ENCODE data around the gene PLA2G2F.
A peak's percentile ranks its signal among the peaks of the same experiment; 100 is the strongest.
"Not testable (repeated sequence)": the region's sequence is repeated elsewhere in the genome, so short reads cannot be mapped to it uniquely, and the experiment has no call there.

Gene PLA2G2F

DNA sequence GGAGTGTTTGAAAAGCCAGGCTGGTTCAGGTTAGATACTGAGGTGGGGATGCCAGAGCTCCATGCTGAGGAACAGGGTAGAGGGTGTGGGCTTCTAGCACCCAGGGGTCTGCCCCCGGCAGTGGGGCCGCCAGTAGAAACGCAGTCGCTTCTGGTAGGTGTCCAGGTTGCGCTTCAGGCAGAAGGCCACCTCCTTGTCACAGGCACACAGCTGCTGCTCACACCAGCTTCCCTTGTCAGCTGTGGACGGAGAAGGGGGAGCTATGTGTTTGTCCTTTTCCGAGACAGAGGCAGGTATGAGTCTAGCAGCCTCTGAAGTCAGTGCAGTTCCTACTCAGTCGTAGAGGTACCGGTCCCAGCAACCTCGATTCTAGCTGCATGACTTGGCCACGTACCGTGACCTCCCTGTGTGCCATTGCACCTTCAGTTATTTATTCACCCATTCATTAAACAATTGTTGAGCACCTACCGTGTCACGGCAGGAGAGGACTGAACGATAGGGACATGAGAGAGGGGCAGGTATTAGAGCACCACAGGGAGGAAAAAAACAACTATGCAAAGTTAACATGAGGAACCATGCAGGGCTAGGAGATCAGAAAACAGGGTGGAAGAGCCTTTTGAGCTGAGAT, 25.0 kb upstream of the PLA2G2F start:
- no peak for DNase-seq (ENCODE audit: low read depth, low spot score)

DNA sequence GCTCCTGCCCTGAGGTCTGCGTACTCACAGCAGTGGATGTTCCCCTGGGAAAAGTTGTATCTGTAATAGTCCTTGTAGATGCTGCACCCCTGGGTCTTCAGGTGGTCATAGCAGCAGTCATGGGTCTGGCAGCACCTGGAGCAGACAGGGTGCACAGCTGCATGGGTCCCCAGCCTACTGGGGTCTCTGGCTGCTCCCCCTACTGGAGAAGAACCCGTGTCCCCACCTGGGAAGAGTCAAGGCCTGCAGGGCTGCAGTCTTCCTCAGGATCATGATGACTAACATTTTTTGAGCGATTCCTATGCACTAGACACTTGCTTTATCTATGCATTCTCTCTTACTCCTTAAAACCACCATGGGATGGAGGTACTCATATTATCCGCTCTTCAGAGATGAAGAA, 23.6 kb upstream of the PLA2G2F start:
- no peak for DNase-seq (ENCODE audit: low read depth, low spot score)

DNA sequence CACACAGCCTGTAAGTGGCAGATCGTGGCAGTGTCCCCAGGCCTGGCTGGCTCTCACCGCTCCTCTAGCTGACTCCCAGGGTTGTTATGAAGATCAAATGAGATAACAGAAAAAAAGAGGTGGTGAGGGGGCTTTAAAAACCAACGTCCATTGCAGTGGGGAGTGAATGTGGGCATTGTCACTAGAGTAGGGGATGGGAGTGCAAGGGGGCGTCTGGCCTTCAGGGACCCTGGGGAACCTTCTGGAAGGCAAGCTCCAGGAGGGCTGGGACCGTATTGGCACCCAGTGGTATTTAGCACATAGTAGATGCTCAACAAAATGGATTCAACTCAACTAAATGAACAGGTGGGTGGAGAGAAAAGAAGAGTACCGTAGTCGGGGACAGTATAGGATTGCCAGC, 23.2 kb upstream of the PLA2G2F start:
- no peak for DNase-seq (ENCODE audit: low read depth, low spot score)

DNA sequence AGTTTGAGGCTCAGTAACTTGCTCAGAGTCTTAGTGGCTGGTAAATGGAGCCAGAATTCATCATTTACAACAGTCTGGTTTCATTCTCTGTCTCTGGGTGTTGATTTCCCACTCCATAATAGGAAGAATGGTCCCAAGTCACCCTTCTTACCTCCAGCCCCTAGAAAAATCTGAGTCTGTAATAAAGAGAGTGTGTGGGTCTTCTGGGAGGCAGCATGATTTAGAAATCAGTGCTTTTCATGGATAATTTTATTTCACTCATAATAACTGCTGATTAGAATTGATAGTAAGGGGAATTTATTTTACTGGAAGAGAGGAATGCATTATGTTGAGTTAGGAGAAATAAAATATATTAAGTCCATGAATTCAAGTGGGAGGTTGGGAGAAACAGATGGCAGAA, 21.9 kb upstream of the PLA2G2F start:
- no peak for DNase-seq (ENCODE audit: low read depth, low spot score)

DNA sequence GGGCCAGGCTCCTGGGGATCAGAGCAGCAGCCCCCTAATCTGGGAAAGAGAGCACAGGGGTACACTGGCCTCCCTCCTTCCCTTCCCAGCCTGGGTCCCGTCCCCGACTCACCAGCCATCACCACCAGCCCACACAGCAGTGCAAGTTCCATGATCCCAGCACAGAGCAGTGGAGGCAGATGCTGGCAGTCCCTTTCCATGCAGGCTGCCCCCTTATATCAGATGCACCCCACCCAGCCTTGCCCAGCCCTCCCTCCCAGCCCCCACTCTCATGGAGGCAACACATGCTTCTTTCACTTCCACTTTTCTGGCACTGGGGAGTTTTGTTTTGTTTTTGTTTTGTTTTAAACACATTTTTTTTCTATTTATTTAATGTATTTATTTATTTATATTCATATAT, 19.8 kb upstream of the PLA2G2F start, which contains the start of gene PLA2G2D:
TSS of gene PLA2G2D (minus strand) at position 190 of the 400 bp plus-strand sequence. CDS start at position 152, 38 bp downstream.
- no peak for DNase-seq (ENCODE audit: low read depth, low spot score)

DNA sequence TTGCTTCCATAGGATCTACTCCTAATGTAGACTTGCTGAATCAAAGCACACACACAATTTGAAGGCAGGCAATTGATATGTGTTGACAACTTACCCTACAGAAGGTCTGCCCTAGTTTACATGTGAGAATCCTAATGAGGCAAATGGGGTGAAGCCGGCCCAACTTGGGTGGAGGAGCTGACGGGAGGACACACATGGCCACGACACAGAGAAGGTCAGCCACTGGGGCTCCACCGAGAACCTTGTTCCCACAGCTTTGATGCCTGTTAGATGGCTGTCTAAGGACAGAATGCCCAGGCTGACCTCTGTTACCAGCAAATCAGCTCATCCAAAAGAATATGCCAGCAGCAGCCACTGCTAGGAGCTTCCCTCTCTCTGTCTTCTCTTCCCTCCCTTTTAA, 18.3 kb upstream of the PLA2G2F start:
- DNase-seq (ENCODE audit: low read depth, low spot score) = no peak

DNA sequence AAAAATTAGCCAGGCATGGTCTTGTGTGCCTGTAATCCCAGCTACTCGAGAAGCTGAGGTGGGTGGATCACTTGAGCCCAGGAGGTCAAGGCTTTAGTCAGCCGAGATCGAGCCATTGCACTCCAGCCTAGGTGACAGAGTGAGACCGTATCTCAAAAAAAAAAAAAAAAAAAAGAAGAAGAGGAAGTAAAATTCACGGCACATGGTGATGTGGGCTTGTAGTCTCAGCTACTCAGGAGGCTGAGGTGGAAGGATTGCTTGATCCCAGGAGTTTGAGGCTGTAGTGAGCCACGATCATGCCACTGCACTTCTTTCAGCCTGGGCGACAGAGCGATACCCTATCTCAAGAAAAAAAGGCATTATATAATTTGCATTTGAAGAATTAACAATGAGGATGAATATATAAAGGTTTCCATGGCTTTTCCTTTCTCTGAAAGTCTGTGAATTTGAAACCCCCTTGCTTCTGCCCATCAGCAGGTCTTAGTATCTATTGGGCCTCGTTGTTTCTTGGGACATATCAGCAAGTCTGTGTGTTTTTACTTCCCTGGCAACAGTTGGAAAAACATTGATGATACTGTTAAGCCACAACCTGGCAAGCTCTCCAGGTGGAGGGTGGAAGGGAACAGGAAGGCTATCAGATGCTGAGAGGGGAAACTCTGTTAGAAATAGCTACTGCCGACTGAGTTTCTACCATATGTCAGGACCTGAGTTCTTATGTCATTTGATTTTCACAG, 15.2 kb upstream of the PLA2G2F start:
- DNase-seq (ENCODE audit: low read depth, low spot score) = peak; percentile 33

DNA sequence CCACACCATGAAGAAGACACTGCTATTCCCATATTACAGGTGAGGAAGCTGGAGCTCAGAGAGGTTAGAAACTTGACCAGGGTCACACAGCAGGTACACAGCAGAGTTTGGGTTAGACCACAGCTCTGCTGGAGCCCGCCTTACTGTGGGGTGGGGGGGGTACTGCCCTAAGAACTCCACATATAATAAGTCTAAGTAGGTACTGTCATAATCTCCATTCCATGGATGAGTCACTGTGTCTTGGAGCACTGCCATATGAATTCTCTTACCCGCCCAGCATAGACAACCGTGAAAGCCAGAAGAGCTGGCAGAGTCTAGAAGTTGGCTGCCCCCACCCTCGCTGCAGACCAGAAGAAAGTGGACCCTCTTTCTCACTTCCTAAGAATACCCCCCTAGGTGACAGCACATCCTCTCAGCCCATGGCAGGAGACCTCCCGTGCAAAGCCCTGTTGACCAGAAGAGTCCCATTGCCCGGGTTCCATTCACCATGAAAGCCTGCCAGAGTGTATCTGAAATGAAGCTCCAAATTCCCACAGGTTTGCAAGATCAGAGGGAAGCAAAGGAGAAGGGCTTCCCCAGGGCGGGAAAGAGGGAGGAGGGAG, 14.6 kb upstream of the PLA2G2F start:
- DNase-seq (ENCODE audit: low read depth, low spot score) = peak; percentile 83

DNA sequence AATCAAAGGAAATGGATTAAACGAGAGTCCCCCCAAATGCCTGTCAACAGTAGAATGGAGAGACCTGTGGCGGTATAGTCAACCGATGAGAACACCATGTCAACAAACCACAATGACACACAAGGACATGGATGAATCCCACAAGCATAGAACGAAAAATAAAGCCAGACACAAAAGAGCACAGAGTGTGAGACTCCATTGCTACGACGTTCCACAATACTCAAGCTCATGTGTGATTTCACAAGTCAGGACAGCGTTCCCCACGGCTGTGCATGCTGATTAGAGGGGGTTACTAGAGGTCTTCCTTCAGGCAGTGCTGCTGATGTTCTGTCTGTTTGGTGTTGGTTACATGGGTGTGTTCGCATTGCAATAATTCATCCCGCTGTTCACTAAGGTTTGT, 14.0 kb upstream of the PLA2G2F start:
- no peak for DNase-seq (ENCODE audit: low read depth, low spot score)

DNA sequence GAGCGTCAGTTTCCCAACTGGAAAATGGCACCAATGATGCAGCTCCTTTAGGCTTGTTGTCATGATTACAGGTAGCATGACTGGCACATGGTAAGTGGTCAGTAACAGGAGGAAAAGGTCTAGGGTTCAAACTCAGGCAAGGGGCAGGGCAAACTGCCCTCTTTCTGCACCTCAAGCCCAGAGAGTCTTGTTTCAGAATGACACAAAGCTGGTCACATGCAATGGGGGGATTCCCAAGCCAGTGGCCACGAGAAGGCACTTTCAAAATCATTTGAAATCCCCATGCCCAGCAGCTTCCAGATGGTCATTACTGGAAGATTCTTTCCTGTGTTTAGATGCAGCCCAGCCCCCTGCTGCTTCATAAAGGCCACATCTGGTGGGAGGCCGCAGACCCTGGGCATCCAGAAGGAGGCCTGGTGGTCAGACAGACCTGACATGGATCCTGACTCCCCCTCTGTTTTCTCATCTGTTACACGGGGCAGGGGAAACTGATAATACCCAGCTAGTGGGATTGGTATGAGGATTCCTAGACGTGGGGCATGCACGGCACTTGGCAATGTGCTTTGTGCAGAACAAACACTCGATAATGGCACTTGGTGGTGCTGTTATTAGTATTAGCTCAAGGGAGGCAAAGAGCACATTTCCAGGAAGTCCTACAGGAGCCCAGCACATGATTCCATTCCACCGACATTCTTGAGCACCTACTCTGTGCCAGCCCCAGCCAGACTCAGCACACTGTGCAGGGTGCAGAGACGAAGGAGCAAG, 12.9 kb upstream of the PLA2G2F start:
- DNase-seq (ENCODE audit: low read depth, low spot score) = no peak

DNA sequence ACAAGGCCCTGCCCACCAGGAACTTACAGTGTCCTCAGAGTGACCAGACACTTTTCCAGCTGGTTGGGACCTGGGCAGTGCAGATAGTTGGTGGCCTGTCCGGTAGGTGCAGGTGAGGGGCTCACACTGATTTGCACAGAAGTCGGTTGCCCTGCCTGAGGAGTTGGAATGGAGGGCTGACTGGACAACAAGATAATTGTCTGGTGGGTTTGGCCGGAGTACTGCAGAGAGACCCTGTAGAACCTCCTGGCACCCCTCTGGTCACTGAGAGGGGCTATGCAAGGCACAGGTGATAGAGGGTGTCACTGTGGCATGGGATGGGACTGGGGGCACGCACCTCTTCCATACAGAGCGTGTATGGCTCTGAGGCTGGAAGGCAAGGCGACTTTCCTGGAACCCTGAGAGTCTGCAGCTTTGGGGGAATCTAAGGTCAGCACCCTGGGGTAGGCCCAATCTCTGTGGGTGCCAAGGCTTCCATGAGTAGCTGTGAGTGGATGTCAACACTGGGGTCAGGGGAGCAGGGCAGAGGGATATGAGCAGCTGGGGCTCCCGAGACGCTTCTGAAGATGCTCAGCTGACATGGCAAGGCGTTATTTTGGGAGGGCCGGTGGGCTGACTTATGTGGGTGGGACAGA, 12.2 kb upstream of the PLA2G2F start:
- DNase-seq (ENCODE audit: low read depth, low spot score) = no peak

DNA sequence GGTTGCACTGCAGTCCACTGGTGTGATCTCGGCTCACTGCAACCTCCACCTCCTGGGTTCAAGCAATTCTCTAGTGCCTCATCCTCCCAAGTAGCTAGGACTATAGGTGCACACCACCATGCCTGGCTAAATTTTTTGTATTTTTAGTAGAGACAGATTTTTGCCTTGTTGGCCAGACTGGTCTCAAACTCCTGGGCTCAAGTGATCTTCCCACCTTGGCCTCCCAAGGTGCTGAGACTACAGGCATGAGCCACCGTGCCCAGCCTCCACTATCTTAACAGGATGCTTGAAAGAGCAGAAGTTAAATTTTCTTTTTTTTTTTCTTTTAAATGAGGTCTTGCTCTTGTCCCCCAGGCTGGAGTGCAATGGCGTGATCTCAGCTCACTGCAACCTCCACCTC, 8.6 kb upstream of the PLA2G2F start:
- not testable (repeated sequence) for DNase-seq (ENCODE audit: low read depth, low spot score)

DNA sequence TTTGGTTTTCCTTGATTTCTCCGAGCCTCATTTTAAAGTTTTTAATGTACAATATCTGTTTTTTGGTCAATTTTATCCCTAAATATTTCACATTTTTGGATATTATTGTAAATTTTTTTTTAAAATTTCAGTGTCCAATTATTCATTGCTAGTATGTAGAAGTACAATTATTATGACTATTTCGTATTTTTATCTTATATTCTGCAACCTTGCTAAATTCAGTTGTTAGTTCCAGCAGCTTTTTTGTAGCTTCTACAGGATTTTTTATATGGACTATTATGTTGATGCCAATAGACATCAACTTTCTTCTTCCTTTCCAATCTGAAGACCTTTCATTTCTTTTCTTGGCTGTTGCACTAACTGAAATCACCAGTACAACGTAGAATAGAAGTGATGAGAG, 4.1 kb upstream of the PLA2G2F start:
- no peak for DNase-seq (ENCODE audit: low read depth, low spot score)

DNA sequence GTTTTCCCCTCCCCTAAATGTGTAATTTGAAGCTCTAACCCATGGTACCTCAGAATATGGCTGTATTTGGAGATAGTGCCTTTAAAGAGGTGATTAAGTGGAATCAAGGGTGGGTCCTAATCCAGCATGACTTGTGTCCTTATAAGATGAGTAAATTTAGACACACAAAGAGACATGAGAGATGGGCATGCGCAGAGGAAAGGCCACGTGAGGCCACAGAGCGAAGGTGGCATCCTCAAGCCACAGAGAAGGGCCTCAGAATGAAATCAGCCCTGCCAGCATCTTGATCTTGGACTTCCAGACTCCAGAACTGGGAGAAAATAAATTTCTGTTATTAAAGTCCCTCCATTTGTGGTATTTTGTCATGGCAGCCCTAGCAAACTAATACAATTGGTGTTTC, 2.9 kb upstream of the PLA2G2F start:
- no peak for DNase-seq (ENCODE audit: low read depth, low spot score)

DNA sequence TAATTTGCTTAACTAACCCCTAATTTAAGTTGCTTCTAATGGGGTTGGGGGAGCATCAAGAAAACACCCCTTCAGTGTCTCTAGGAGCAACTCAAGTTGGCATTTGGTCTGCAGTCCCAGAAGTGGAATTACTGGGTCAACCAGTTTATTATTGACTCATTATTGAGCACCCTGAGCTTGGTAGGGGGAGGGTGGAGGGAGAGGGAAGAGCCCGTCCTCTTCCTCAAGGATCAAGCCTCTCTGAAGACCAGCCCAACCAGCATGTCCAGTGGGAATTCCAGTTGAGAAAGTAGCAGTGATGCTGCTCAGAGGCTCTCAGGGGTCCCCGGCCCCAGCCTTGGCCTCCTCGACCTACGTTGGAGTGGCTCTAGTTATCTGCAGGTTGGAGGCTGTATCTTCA, 2.1 kb upstream of the PLA2G2F start:
- DNase-seq (ENCODE audit: low read depth, low spot score) = no peak

DNA sequence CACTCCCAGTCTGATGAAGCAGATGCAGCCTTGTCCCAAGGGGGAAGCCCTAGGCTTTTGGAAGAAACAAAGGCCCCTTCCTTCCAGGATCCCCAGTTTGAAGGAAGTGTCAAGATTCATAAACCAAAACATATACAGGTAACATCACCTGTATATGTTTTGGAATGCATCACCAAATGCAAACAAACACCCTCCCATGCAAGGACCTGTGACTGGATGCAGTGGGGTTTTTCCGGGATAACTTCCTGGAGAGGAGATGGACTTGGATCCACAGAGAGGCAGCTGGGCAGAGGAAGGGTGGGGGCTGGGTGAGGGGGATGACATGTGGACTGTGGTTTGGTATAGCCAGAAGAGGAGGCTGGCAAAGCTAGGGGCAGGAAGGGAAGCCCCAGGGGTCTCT, 1.5 kb upstream of the PLA2G2F start:
- DNase-seq (ENCODE audit: low read depth, low spot score) = no peak

DNA sequence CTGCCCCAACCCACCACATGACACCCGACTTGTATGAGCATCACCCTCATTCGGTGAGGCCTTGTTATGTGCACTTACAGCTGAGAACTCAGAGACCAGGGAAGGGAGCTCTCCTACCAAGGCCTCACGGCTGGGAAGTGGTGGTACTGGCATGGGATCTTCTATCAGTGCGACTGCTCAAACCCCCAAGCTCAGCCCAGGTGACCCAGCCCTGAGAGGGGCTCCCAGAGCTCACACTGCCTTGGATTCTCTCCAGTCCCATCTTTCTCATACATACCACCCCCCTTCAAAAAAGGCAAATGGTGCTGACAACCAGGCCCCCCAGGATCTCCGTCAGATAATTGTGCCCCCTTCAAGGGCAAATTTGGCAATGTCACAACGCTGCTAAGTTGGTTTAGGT, 777 bp upstream of the PLA2G2F start:
- DNase-seq (ENCODE audit: low read depth, low spot score) = no peak

DNA sequence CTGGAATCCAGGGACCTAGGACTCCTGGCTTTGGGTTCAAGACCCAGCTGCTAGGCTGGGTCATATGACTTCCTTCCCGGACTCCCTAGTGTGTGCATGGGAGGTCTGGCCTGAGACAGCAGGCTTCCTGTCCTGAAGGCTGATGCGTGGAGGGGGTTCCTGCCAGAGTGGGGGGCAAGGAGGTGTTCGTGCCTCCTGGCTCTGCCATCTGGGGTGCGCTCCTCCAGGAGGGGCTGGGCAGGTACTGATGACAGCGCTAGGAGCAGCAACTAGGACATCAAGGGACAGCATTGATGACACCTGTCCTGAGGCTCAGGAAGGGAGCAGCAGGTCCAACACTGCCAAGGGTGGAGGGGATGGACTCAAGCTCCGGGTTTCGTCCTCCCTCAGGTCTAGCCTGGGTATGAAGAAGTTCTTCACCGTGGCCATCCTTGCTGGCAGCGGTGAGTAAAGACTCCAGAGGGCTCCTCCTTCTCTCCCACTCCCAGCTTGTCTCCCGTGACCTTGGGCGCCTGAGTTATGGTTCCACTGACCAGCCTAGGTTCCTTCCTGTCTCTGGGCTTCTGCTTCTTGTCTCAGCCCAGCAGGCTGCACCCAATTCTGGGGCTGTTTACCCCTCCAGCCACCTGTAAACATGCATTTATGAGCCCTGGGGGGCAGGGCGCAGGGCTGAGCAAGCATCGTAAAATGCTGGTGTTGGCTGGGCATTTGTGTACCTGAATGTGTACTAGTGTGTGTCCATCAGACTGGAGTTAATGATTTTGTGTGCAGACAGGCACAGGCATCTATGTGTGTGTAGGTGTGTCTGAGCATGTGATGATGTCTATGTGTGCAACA, 871 bp downstream of the PLA2G2F start:
- no peak for DNase-seq (ENCODE audit: low read depth, low spot score)

DNA sequence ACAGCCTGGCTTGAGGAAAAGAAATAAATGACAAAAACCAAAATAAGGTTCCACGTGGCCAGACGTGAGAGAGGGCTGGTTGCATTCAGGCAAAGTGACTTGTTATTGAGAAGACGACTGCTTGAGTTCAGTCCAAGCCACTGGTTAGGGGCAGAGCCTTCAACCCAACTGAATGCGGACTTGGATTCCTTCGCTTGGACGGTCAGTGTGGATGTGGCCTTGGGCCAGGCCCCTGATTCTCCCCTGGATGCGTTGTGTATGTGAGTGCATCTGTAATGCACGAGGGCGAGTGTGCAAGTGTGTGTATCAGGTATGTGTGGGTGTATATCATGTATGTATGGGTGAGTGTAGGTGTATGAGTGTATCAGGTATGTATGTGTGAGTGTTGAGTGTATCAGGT, 1.9 kb downstream of the PLA2G2F start:
- DNase-seq (ENCODE audit: low read depth, low spot score) = no peak

DNA sequence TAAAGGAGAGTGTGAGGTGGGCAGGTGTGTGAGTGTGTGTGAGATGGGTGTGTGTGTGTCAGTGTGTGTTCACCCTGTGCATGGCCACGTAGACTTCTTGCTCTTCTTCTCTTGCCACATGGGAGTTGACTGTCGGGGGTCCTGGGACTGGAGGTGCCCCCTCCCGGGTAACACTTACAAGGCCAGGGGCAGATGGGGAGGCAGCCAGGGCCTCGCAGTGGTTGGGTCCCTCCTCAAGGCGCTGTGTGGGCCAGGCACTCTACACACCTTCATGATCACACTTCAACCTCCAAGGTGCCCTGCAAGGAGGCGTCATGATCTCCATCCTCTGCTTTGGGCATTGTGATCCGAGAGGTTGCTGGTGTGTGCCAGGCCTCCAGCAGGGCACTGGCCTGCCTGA, 2.3 kb downstream of the PLA2G2F start:
- no peak for DNase-seq (ENCODE audit: low read depth, low spot score)

All from astrocyte of the hippocampus (primary cell).